NOMO-1 (cell line): Measurements from ENCODE around the gene LSM4.
A peak's percentile ranks its signal among the peaks of the same experiment; 100 is the strongest.
"Not testable (repeated sequence)": the region's sequence is repeated elsewhere in the genome, so short reads cannot be mapped to it uniquely, and the experiment has no call there.

Experiments
- DNase-seq, 2 experiments: peaks; one replicate each; lab custom pipeline; 2025; ENCODE audit not compliant: unreplicated experiment in 2 of 2; lab: John Stamatoyannopoulos, UW

Gene LSM4

DNA sequence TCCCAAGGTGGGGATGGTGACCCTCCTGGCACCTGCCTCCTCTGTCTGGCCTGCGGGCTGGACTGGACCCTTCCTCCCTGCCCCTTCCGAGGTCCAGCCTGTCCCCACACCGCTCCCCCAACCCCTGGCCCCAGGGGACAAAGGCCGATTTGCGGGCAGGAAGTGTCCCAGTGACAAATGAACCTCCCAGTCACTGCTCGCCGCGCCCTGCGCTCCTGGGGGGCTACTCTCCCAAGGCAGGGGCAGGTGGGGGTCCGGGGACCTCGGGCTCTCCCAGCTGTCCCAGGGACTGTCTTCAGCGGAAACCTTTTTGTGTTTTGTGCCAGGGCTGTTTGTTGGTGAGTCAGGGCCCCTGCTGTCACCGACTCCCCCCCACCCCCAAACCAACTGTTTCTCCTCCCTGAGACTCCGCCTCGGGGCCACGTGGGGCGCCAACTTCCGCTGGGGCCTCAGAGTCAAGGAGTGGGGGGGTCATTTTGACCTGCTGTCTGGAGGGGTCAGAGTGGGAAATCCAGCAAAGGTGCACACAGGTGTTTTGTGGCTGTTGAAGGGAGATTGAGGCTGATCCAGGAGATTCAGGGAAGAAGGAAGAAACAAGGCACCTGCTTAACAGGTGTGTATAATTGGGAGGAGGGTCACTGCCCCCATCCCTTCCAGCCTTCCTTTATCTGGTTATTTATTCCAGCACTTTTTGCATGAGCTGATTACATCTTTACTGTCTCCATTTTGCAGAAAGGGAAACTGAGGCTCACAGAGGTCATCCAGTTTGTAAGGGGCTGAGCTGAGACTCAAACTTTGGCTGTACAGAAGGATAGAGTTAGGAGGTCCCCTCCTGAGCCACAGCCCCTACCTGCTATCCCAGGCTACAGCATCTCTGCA is 18.4 kb upstream of the LSM4 start:
- DNase-seq = peak; percentile 67 to 82

DNA sequence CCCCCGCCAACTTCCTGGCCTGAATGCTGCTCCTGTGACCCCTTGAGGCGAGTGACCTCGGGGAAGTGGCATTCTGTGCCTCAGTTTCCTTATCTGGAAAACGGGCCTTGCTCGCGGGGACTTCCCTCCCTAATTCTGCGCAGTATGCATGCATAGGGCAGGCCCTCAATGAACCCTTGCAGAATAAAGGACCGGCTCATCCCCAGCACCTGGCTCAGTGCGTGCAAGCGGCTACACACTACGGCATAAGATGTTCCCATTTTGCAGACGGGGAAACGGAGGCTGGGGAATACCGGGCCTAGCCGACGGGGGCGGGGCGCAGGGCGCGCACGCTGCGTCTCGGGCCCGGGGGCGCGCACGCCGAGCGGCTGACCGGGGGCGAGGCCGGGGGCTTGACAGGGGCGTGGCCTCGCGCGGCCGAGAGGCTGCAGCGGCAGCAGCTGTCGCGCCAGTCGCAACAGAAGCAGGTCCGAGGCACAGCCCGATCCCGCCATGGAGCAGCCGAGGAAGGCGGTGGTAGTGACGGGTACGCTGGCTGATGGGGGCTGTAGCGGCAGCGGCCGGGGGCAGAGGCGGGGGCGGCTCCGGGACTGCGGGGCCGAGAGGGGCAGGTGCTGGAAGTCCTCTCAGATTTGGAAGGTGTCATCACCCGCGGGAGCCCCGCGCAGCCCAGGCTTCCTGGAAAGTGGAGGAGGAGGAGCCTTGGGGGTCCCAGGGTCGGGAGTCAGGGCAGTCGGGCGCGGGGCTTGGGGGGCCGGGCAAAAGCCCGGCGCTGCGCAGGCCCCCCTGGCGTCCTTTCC is 17.5 kb upstream of the LSM4 start, which contains the start of gene PGPEP1:
TSS of gene PGPEP1 (plus strand) at position 409 of the 800 bp plus-strand sequence. CDS start at position 493, 84 bp downstream.
- peak; percentile 47 to 54 for DNase-seq

DNA sequence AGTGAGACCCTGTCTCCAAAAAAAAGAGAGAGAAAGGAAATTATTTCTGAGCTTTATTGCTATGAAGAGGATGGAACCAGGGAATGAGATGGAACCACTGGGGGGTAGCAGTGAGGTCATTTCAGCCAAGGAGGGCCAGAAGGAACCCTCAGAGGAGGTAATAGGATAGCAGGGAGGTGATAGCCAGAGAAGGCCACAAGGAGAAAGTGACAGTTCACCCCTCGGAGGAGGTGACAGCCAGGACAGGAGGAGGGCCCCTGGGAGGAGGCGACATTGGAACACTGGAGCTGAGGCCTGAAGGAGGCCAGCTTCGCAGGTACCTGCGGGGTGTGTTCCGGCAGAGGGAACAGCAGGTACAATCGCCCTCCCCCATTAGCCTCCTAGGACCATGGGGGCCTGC is 16.8 kb upstream of the LSM4 start:
- peak in 1 of 2 experiments; percentile 30 for DNase-seq

DNA sequence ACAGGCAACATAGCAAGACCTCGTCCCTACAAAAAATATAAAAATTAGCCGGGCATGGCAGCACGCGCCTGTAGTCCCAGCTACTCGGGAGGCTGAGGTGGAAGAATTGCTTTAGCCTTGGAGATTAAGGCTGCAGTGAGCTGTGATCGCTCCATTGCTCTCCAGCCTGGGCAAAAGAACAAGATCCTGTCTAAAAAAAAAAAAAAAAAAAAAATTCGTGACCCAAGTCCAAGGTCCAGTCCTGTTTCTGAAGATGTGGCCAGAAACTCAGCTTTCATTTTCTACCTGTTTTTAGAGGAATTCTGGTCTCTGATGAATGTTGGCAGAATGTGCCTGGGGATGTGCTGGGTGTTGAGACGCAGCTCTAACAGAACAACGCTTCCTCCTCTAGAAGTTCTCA is 15.7 kb upstream of the LSM4 start:
- DNase-seq = no peak

DNA sequence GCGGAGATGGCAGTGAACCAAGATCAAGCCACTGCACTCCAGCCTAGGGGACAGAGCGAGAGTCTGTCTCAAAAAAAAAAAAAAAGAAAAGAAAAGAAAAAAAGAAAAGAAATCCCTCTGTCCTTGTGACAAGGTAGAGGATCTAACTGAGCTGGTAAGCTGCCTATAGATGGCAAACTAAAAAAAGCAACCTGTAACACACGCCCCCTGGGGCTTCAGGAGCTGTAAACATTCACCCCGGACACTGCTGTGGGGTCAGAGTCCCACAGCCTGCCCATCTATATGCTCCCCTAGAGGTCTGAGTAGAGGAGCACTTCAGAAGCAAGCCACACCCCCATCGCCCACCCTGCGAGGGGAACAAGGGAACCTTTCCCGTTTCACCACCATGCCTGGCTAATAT is 13.2 kb upstream of the LSM4 start:
- no peak for DNase-seq

DNA sequence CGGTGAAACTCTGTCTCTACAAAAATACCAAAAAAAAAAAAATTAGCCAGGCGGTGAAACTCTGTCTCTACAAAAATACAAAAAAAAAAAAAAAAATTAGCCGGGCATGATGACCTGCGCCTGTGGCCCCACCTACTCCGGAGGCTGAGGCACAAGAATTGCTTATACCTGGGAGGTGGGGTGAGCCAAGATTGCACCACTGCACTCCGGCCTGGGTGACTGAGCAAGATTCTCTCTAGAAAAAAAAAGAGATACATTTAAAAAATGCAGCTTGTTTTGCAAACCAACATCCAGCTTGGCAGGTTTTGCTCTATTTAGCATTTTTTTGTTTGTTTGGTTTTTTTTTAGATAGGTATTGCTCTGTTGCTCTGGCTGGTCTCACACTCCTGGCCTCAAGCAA is 10.8 kb upstream of the LSM4 start:
- no peak for DNase-seq

DNA sequence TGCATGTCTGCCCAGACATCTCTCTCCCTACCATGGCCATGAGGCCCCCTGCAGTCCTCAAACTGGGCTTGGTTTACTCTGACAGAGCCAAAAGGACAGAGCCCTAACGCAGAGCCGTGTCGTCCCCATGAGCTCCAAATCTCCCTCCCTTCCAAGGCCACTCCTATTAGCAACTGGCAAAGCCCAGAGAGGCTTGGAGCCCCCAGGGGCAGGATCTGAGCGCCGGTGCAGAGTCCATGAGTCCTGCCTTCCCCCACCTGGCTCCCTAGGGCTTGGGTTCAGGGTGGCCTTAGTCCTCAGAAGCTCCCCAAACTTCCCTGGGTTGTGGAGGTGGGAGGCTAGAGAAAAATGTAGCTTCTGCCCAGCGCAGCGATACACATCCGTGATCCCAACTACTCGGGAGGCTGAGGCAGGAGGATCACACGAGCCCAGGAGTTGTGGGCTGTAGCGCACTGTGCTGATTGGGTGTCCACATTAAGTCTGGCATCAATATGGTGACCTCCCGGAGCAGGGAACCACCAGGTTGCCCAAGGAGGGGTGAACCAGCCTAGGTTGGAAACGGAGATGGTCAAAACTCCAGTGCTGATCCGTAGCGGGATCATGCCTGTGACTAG is 10.1 kb upstream of the LSM4 start:
- DNase-seq = no peak

DNA sequence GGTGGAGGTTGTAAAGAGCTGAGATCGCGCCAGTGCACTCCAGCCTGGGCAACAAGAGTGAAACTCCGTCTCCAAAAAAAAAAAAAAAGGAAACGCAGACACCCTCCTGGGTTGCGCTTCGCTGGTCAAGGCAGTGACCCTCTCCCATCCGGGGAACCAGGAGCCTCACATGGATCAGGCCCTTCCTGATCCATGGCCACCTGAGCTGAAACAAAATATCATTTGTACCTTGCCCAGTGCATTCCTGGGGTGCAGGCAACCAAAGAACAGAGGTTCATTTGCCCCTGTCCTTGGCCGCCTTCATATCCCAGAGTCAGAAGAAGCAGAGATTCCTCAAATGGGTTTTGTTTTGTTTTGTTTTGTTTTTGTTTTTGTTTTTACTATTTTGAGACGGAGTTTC is 8.0 kb upstream of the LSM4 start:
- no peak for DNase-seq

DNA sequence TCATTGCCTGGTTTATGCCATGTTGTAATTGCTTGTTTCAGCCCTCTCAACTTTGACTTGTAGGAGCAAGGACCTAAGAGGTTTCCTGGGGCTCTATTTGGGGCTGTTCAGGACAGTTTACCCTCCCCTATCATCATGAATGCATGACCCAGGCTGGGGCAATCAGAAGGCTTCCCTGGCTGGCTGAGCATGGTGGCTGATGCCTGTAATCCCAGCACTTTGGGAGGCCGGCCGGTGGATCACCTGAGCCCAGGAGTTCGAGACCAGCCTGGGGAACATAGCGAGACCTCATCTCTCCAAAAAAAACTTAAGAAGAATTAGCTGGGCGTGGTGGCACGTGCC is 6.1 kb upstream of the LSM4 start:
- DNase-seq = no peak

DNA sequence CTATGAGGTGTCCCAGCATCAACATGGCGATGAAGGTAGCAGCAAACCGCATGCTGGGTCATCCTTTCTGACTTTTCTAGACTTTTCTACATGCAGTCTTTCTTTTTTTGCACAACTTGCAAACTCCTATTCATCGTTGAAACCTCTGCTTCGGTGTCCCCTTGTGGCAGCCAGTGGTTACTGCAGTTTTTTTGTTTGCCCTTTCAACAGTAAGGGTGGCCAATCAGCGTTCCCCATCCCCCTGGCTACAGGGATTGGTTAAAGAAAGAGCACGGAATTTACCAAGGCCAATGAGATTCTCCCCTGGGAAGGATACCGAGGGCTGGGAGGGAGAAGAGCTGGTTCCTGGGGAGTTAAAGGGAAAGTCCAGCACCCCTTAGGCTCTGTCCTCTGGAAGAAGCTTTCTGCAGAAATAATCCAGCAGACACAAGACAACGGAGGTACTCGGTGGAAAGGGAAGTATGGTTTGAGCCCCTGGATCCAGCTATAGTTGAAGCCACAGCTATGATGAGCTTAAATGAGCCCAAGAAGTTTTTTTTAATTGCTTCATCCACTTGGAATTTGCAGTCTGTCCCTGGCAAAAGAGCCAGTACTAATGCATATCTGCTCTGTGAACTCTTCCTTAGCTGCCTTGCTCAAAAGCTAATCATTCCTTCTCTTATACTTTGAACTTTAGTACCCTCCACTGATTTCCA is 5.6 kb upstream of the LSM4 start:
- peak; percentile 88 to 97 for DNase-seq

DNA sequence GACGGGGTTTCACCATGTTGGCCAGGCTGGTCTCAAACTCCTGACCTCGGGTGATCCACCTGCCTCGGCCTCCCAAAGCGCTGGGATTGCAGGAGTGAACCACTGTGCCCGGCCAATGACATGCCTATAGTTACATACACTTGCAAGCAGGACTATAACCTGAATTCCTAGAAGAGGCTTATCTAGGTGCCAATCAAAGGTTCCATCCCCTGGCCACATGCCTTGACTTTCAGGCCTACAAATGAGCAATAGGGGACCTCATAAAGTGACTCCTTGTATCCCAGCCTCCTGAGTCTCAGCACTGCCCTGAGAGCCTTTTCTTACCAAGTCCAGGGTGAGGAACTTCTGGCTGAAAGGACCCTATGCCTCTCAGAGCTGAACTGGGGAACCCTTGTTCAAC is 3.9 kb upstream of the LSM4 start:
- DNase-seq = no peak

DNA sequence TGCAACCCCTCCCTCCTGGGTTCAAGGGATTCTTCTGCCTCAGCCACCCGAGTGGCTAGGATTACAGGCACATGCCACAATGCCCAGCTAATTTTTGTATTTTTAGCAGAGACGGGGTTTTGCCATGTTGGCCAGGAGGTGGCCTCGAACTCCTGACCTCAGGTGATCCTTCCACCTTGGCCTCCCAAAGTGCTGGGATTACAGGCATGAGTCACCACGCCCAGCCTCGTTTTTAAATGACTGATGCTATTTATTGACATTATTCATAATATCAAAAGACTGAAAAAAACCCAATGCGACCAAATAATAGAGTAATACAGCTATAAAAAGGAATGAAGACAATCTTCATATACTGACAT is 1.5 kb upstream of the LSM4 start:
- not testable (repeated sequence) for DNase-seq

DNA sequence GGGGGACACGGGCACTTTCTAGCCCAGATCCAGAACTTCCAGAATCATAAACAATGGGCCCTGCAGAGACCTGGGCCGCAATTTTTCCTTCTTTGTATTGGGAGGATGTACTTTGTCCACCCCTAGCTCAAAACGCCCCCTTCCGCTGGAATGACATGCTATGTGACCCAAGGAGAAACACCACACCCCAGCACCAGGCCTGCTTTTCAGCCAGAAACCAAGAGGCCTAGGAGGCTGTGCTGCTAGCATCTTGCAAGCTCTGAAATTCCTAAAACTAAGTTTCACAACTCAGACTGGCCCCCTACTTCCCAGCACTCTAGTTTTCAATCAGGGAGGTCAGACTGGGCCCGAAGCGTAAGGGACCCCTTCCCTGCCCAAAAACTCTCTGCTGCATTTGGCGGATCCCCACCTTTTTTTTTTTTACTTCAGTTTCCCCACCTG is 538 bp downstream of the LSM4 start:
- peak; percentile 47 to 58 for DNase-seq

DNA sequence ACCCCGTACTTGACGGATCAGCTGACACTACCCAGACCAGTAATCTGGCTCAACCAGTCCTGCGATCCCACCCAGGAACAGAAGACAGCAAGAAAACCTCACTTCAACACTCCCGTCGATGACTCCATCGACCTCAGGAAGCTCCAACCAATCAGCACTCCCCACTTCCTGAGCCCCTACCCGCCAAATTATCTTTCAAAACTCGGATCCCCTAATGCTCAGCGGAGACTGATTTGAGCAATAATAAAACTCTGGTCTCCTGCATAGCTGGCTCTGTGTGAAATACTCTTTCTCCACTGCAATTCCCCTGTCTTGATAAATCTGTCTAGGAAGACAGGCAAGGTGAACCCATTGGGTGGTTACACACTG is 1.2 kb downstream of the LSM4 start:
- peak; percentile 26 to 42 for DNase-seq

DNA sequence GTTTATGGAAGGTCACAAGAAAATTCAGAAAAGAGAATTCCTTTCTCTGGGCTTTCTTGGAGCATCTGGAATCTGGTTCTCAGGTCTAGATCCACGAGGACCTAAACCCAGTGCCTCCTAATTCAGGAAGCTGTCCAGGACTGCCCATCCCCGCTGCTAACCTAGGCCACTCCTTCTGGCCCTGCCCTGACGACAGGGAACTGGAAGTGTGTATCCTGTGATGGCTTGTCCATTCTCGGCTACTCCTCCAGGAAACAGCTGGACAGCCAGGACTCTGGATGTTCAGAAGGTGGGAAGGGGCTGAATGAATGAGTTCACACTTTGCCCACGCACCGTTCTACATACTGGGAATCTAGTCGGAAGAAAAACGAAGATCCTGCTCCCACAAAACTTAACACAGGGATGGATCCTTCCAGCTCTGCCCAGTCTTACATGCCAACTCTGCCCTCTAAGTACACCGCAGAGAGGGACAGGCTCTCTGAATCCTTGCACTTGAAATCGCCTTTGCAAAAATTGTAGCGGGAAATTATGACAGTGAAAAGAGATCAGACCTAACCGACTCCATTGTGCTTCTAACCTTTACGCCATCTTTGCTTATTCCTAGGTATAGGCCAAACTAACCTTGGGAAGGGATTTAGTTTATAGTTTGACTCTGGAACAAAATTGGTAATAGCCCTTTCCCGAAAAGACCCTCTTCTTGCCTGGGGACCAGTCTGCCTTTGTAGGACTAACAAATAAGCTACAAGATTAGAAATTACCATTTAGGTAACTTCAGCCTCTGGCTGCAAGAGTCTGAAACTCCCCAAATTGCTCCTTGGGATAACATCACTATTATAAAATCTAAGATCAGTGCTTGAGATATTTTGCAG is 1.8 kb downstream of the LSM4 start:
- DNase-seq = no peak

DNA sequence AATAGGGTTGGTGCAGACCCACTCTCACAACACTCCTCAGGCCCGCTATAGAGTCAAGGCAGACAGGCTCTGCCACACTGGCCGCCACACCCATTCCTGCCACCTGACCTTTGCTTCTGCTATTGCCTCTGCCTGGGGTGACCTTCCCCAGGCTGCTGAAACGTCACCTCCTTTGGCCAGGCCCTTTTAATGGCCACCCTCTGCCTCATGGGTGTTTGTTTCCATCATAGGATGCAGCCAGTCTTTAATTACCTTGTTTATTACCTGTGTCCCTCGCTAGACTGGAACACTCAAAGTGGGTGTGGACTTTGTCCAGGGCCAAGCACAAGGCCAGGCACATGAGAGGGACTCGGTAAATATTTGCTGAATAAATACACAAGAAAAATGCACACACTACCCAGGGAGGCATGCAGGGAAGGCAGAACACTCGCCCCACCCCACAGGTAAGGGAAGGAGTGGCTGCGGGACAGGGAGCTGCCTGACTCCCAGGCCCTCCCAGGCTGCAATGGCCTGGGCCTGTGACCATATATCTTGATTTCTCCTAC is 3.2 kb downstream of the LSM4 start:
- DNase-seq = no peak

DNA sequence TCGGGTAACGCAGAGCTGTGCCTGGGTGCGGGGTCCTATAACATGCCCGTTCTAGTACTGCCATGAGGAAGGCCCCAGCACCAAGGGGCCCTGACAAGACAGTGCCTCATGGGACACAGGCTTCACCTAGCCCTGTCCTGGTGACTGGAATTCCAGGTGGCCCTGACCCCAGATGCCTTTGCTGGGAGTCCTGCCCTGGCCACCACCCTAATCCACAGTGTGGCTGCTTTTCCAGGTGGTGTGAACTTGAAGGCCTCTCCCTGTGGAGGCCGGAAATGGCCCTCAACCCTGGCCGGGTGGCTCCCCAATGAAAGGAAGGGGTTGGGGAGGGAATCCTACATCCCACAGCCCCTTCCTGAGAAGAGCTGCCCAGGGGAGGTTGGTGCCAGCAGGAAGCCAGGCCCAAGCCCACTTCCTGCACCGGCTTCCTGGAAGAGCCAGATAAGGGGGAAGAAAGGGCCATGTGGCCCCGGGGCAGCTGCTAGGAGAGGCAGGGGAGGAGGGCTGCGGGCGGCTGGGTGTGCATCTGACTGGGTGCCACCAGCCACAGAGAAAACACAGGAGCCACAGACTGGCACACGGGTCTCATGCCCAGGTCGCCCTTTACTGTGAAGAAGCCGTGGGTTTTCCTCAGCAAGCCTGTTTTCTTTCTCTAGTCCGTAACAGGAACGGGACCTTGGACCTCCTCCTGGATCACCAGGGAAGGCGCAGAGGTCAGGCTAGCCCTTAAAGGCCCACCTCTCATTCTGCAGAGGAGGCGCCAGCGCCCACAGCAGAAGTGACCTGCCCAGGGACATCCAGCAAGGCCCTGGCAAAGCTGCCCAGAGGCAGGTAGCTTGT is 4.7 kb downstream of the LSM4 start:
- DNase-seq = no peak

DNA sequence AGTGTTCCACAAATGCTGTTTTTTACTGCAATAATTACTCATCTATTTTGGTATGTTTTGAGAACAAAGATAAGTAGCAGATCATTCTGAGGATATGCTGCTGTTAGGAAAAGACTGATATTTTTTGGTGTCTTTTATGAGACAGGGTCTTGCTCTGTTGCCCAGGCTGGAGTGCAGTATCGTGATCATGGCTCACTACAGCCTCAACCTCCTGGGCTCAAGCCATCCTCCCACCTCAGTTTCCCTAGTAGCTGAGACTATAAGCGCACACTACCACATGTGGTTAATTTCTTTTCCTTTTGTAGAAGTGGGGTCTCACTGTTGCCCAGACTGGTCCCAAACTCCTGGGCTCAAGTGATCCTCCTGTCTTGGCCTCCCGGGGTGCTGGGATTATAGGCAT is 9.5 kb downstream of the LSM4 start:
- DNase-seq = no peak

DNA sequence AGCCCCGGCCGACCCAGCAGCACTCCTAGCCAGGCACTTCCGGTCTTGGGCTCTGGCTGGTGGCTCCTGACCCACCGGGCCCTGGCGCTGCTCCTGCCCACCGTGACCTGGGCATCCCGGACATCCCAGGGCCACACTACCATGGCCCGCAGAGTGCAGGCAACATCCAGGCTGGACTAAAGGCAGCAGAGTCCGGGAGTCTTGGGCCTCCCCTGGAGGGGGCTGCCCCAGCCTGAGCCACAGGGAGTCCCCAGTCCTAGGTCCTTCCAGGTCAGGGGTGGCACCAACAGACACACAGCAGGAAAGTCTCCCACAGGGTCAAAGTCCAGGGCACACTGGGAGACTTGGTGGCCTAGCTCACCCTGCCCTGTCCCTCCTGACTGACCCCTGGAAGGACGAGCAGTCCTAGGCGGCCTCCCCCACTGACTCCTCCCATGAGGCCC is 10.8 kb downstream of the LSM4 start:
- DNase-seq = no peak
